Stimulated activated CD8-positive, alpha-beta memory T cell treated with anti-CD3 and anti-CD28 coated beads, Interleukin-12 subunit alpha, Interleukin-12 subunit beta, amount 100 ng/mL, for 24 hours (primary cell): ENCODE results near the gene RAP1GAP.
"Not testable (repeated sequence)": the region's sequence is repeated elsewhere in the genome, so short reads cannot be mapped to it uniquely, and the experiment has no call there.

Source experiments
- DNase-seq: peaks from one replicate; pipeline ENCODE4 v3.0.0-alpha.2; 2020; ENCODE audit errors: extremely low read depth

Gene RAP1GAP

GRCh38 chr1:21644348-21644747 is 24.8 kb downstream of the RAP1GAP start:
- DNase-seq = no peak

DNA sequence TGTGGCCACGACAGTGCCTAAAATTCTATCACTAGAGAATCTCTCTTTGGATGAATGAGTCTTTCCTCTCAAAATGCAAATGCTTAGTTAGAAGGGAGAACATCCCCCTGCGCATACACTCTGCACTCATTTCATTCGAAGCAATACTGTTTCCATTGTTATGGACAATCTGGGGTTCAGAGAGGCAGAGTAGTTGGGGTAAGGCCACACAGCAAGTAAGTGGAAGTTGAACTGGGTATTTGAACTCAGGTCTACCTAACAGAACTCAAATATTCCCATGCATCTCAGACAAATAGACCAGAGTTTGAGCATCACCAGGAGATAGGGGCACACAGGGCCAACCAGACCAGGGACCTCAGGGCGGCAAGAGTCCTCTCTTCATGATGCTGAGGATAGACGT is 25.5 kb downstream of the RAP1GAP start:
- DNase-seq = no peak

GRCh38 chr1:21641967-21642739 is 27.0 kb downstream of the RAP1GAP start:
- no peak for DNase-seq

DNA sequence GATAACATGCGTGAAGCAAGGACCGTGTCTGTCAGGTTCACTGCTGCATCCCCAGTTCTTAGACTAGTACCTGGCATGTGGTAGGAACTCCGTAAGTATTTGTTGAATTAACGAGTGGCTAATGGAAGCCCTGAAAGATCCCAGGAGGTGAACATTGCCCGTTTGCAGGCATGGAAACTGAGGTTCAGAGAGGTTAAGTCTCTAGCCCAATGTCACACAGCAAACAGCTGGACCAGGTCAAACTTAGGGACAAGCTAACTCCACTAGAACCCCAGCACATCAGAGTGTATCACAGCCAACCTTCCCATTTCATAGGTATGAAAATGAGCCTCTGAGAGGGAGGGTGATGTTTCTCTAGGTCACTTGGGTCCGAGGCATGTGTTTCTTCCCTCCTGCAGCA is 27.6 kb downstream of the RAP1GAP start:
- DNase-seq = no peak

DNA sequence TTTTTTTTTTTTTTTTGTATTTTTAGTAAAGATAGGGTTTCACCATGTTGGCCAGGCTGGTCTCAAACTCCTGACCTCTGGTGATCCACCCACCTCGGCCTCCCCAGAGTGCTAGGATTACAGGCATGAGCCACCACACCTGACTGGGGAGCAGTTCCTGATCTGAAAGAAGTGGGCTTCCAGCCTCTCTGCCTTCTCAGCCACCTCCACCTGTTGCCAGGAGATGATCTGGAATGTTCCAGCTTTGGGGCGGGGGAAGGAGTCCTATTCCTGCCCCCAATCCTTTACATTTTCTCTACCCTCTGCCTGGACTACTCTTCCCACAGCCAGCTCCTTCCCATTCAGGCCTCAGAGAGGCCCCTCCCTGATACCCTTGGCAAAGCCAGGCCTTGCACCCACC is 28.1 kb downstream of the RAP1GAP start:
- DNase-seq = no peak

DNA sequence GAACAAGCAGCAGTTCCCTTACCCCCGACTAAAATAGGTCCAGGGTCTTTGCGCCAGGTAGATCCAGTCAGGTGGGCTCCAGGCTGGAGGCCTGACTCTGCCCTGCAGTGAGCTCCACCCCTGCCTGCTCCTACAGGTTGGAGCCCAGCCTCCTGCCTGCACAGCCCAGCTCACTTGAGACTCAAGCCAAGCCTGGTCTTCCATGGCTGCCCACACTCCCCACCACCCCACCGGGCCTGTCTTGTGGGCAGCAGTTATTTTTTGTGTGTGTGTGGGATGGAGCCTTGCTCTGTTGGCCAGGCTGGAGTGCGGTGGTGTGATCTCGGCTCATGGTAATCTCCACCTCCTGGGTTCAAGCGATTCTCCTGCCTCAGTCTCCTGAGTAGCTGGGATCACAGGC is 28.5 kb downstream of the RAP1GAP start:
- no peak for DNase-seq

DNA sequence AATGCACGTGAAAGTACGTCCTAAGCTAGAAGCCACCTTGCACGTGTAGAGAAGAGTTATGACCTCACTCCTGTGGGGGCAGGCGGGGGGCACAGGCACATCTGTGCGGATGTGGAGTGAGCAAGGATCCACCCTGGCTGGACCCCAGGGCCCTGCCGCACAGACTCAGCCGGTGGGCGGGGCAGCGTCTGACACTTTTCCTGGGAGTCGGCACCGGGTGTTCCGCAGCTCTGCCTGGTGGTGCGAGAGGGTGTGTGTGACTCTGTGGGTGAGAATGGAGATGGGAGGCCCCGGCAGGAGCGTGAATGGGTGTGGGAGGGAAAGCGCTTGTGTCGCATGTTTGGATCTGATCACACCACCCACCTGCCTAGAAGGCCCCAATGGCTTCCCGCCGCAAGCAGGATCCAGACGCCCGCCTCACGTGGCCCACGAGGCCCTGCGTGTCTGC is 29.5 kb downstream of the RAP1GAP start:
- DNase-seq = no peak

- no peak for DNase-seq
Observed at GRCh38 chr1:21638531-21639341, 30.4 kb downstream of the RAP1GAP start.

DNA sequence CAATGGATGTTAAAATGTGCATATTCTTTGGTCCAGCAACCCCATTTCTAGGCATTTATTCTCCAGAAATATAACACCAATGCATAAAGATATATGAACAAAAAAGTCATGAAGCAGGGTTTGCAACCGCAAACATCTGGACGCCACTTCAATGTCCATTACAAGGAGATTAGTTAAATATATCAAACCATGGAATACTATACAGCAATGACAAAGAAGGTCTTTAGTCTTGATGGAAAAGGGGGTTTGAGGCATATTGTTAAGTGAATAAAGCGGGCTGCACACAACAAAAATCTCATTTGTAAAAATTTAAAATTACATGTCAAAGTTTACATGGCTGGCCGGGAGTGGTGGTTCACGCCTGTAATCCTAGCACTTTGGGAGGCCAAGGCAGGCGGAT is 31.6 kb downstream of the RAP1GAP start:
- DNase-seq = no peak

DNA sequence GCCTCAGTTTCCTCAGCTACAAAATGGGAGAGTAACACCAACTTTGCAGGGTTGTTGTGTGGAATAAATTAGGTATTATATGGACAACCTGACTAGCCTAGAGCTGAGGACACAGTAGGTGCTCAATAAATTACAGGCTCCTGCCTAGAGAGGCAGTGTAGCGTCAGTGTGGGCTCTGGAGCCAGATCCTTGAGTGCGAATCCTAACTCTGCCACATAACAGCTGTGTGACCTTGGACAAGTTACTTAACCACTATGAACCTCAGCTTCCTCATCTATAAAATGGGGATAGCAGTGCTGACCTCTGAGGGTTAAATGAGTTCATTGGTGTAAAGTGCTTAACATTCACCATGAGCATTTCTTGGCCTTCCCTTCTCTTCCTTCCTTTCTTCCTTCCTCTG is 33.1 kb downstream of the RAP1GAP start:
- no peak for DNase-seq

- no peak for DNase-seq
Observed at GRCh38 chr1:21634806-21635535, 34.2 kb downstream of the RAP1GAP start.

DNA sequence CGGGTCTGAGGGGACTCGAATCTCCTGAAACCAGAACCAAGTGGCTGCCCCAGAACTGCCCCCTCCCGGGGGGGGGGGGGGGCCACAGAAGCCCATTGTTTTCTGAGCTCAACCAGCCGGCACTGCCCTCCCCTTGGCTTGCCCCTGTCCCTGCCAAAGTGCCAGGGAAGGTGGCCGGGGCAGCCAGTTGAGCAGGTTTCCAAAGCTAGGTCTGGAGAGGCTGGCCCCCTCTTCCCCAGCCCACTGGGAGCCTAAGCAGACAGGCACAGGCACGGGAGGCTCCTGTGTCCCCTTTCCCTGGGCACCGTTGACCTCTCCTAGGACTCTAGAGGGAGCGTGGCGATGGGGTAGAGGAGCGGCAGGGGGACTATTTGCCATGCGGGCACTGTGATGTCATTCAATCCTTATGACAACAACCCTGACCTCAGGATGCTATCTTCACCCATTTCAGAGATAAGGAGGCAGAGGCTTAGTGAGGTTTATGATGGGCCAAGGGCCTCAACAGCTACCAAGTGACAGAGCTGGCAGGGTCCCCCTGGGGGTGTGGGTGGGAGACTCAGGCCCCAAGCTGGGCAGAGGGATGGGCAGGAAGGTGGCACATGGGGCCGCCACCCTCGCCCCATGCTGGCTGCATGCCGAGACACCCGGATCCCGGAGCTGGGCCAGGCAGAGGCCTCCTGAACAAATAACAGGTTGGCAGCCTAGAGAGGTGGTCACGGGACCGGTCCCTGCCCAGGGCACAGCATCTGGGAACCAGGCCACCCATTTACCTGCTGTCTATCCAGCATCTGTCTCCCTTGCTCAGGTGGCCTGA is 35.0 kb downstream of the RAP1GAP start:
- DNase-seq = no peak

- DNase-seq = no peak
Observed at GRCh38 chr1:21633141-21633755, 35.9 kb downstream of the RAP1GAP start.

DNA sequence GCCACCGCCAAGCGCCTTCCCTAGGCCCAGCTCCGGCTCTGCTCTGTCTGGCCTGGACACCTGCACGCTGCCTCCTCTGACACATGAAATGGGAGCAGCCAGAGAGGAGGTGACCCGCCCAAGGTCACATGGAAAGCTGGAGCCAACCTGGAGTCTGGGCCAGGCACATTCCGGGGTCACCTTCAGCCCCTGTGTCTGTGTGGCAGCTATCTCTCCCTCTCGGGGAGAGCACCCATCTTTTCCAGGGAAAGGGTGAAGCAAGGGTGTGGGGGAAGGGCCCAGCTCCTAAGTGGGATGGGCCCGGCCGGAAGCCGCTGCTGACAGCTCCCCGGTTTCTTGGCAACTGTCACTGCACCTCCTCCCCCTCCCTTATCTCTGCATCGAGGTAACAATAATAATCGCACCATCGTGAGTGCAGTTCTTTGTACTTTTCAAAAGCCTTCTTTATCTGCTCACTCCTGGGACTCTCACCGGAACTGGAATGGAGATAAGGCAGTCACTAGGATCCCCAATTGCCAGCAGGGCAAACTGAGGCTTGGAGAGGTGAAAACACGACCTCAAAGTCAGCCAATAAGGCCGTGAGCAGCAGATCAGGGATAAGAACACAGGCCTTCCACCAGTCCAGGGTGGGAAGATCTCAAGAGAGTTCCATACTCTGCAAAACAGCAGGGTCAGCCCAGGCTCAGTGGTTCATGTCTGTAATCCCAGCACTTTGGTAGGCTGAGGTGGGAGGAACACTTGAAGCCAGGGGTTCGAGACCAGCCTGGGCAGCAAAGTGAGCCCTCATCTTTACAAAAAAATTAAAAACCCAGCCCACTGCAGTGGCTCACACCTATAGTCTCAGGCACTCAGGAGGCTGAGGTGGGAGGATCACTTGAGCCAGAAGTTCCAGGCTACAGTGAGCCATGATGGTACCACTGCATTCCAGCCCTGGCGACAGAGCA is 36.9 kb downstream of the RAP1GAP start:
- DNase-seq = no peak

DNA sequence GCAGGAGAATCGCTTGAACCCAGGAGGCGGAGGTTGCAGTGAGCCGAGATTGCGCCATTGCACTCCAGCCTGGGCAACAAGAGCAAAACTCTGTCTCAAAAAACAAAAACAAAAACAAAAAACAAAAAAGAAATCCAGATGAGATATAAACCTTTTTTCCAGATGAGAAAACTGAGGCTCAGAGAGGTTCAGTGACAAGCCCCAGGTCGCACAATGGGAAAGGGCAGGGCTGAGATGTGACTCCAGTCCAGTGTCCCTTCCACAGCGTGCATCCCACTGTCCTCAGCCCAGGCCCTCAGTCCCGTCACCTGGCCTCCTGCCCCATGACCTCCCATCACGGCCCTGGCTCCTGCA is 37.6 kb downstream of the RAP1GAP start:
- DNase-seq = not testable (repeated sequence)

GRCh38 chr1:21630571-21631343 is 38.4 kb downstream of the RAP1GAP start:
- no peak for DNase-seq

DNA sequence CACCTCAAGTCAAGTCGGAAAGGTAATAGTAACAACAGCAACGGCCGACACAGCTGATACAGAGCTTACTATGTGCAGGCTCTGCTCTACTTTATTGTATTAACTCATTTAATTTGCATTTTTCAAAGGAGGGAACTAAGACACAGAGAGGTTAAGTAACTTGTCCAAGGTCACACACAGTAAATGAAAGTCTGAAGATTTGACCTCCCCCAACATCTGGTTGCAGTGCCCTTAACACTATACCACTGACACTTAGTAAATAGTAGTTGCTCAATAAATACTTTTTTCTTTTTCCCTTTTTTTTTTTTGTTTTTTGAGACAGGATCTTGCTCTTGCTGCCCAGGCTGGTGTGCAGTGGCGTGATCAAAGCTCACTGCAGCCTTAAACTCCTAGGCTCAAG is 39.2 kb downstream of the RAP1GAP start:
- no peak for DNase-seq

DNA sequence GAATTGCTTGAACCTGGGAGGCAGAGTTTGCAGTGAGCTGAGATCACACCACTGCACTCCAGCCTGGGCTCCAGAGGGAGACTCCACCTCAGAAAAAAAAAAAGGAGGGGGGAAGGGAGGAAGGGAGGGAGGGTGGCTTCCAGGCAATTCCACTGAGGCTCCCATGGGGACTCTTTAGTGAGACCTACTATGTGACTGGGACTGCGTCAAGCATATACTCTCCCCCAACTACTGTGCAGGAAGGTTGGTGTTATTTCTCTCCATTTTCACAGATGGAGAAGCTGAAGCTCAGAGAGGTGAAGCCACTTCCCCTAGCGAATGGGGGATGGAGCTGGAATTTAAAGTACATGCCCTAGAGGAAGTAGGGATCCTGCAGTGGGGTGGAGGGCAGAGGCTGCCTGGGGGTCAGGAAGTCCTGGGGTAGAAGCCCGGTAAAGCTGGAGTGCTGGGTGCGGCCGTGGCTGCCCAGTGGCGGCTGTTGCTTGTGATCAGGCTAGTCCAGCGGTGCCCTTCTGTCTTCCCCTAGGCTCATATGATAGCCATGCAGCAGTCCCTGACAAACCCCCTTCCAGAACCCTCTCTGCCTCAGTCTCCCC is 40.3 kb downstream of the RAP1GAP start:
- DNase-seq = no peak

- no peak for DNase-seq
Observed at GRCh38 chr1:21626921-21627339, 42.2 kb downstream of the RAP1GAP start.
